Fibroblast of lung (primary cell): ENCODE results near the gene YTHDC1.

Experiments
- CTCF ChIP-seq, 2 donors: IDR thresholded peaks in 1 of 2; conservative IDR thresholded peaks in 1 of 2; 1 replicate in 1 of 2; 2 replicates in 1 of 2; pipeline ENCODE4 v1.5.1; 2011 to 2012; ENCODE audit warnings: low read length in 2 of 2, control low read depth in 1 of 2, inconsistent platforms in 1 of 2, low read depth in 1 of 2, mild to moderate bottlenecking in 1 of 2
- EZH2 ChIP-seq: IDR thresholded peaks from 2 replicates; pipeline ENCODE4 v1.5.1; 2012; ENCODE audit warnings: low read length, control low read depth, mild to moderate bottlenecking; ENCODE audit errors: missing control alignments

DNA sequence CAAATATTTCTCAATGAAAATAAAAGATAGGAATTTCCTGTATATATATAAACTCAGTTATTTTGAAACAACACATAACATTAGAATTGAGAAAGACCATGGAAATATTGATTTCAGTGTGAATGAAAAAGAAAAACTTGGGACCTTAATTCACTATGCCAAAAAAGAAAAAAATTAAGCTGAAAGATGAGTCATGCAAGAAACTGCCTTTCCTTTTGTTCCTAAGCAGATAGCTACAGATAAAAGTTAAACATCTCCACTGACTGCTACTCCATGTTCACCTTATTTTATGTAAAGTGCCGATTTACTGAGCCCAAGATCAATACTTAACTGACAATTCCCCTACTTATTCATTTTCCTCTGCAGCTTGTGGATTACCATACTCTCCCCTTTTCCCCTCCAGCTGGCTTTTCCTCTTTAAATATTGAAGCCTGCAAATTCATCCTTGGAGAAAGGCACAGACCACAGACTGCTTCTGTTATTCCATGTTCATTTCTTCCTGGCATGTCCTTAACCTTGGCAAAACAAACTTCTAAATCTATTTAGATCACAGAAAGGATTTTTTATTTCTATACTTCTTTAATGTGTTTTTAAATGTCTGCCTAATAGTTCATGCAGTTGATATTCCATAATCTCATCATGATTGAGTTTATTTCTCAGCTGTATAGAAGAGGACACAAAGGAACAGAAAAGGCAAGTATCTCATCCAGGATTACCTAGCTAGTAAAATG lies 40.5 kb upstream of the YTHDC1 start:
- TF ChIP-seq CTCF (conservative IDR thresholded peaks at IDR 0.05 in 1 of 2, IDR thresholded peaks at IDR 0.05 in 1 of 2; ENCODE audit: low read depth in 1 of 2, low read length in 2 of 2) (no peak), EZH2 (no peak)
